Neuron (in vitro differentiated cells): ENCODE results near the gene TRIP4.
A peak's percentile ranks its signal among the peaks of the same experiment; 100 is the strongest.
"Not testable (repeated sequence)": the region's sequence is repeated elsewhere in the genome, so short reads cannot be mapped to it uniquely, and the experiment has no call there.

ENCODE experiments used
- H2AFZ ChIP-seq: one replicate; pipeline ENCODE4 v1.6.1; 2013; ENCODE audit warnings: low read depth, mild to moderate bottlenecking, inconsistent platforms, low read length, moderate library complexity
- H3K27me3 ChIP-seq: one replicate; pipeline ENCODE4 v1.6.1; 2013; ENCODE audit warnings: low read length; ENCODE audit not compliant: insufficient read depth
- H3K36me3 ChIP-seq: one replicate; pipeline ENCODE4 v1.6.1; 2013; ENCODE audit warnings: low read length; ENCODE audit not compliant: insufficient read depth
- H3K4me1 ChIP-seq: one replicate; pipeline ENCODE4 v1.6.1; 2013; ENCODE audit warnings: low read length; ENCODE audit not compliant: insufficient read depth
- H3K4me3 ChIP-seq: 2 replicates; pipeline ENCODE4 v1.5.1; 2013; ENCODE audit warnings: mild to moderate bottlenecking, low read length, moderate library complexity
- H3K9me3 ChIP-seq: one replicate; pipeline ENCODE4 v1.6.1; 2013; ENCODE audit warnings: low read length

TRIP4 gene

GRCh38 chr15:64355944-64356709 lies 31.5 kb upstream of the TRIP4 start, which contains the start of gene CSNK1G1:
CSNK1G1 (minus strand) TSS chr15:64356173; CDS start chr15:64300499, 55,674 bp downstream.
- Histone ChIP-seq H3K36me3 (no peaks in the 10 kb centered on the region), H3K27me3 (no peaks in the 10 kb centered on the region), H2AFZ (peak within 1 kb of the TSS; percentile 69), H3K9me3 (no peaks in the 10 kb centered on the region), H3K4me3 (peak within 1 kb of the TSS; percentile 92), H3K4me1 (peaks cover 11% of the 10 kb centered on the region)

GRCh38 chr15:64356710-64357040 lies 31.0 kb upstream of the TRIP4 start:
- Histone ChIP-seq H2AFZ (peak overlapping the region; percentile 69), H3K36me3 (peaks cover 3% of the 10 kb centered on the region), H3K27me3 (no peaks in the 10 kb centered on the region), H3K4me3 (peak overlapping the region; percentile 92), H3K4me1 (peaks cover 11% of the 10 kb centered on the region), H3K9me3 (no peaks in the 10 kb centered on the region)

DNA sequence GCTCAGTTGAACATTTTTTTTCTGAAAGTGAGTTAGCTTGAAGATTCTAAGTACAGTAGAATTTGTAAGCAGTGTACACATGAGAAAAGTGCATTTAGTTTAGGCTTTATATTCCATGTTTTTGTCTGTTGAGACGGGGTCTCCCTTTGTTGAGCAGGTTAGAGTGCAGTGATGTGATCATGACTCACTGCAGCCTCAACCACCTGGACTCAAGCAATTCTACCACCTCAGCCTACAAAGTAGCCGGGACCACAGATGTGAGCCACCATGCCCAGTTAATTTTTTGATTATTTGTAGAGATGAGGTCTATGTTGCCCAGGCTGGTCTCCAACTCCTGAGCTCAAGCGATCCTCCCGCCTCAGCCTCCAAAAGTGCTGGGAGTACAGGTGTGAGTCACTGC lies 26.4 kb upstream of the TRIP4 start:
- H2AFZ ChIP-seq, result no peak overlapping the region
- H3K27me3 ChIP-seq, result no peaks in the 10 kb centered on the region
- H3K36me3 ChIP-seq, result peaks cover 17% of the 10 kb centered on the region
- no peak overlapping the region for H3K4me3 ChIP-seq
- peaks cover 4% of the 10 kb centered on the region for H3K4me1 ChIP-seq
- H3K9me3 ChIP-seq, result no peaks in the 10 kb centered on the region

DNA sequence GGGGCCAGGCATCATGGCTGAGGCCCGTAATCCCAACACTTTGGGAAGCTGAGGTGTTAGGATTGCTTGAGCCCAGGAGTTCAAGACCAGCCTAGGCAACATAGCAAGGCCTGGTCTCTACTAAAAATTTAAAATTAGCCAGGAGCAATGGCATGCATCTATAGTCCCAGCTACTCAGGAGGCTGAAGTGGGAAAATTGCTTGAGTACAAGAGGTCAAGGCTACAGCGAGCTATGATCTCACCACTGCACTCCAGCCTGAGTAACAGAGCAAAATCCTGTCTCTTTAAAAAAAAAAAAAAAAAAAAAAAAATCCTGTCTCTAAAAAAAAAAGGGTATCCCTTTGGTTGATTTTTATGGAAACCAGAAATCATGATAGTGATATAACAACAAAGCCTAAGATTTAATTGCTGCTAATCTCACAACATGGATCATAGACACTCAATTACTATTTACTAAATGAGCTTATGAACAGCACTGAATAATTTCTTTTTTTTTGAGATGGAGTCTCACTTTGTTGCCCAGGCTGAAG lies 18.5 kb upstream of the TRIP4 start:
- Histone ChIP-seq H3K36me3 (peaks cover 26% of the 10 kb centered on the region), H3K9me3 (no peaks in the 10 kb centered on the region), H3K4me1 (no peaks in the 10 kb centered on the region), H3K27me3 (no peaks in the 10 kb centered on the region), H2AFZ (no peak overlapping the region), H3K4me3 (no peak overlapping the region)

DNA sequence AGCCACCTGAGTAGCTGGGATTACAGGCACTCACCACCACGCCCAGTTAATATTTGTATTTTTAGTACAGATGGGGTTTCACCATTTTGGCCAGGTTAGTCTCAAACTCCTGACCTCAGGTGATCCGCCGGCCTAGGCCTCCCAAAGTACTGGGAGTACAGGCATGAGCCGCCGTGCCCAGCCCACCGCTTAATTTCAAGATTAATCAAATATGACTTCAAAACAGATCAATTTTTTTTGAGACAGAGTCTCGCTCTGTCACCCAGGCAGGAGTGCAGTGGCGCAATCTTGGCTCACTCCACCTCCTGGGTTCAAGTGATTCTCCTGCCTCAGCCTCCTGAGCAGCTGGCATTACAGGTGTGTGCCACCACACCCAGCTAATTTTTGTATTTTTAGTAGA lies 16.3 kb upstream of the TRIP4 start:
- not testable (repeated sequence) for H3K27me3 ChIP-seq, H3K4me3 ChIP-seq, H3K9me3 ChIP-seq, H3K4me1 ChIP-seq, H2AFZ ChIP-seq
- peaks cover 33% of the 10 kb centered on the region for H3K36me3 ChIP-seq

GRCh38 chr15:64373360-64373759 lies 14.3 kb upstream of the TRIP4 start:
- H3K9me3 ChIP-seq, result no peaks in the 10 kb centered on the region
- no peaks in the 10 kb centered on the region for H3K27me3 ChIP-seq
- peaks cover 33% of the 10 kb centered on the region for H3K36me3 ChIP-seq
- no peak overlapping the region for H3K4me3 ChIP-seq
- H3K4me1 ChIP-seq, result no peaks in the 10 kb centered on the region
- H2AFZ ChIP-seq, result no peak overlapping the region

DNA sequence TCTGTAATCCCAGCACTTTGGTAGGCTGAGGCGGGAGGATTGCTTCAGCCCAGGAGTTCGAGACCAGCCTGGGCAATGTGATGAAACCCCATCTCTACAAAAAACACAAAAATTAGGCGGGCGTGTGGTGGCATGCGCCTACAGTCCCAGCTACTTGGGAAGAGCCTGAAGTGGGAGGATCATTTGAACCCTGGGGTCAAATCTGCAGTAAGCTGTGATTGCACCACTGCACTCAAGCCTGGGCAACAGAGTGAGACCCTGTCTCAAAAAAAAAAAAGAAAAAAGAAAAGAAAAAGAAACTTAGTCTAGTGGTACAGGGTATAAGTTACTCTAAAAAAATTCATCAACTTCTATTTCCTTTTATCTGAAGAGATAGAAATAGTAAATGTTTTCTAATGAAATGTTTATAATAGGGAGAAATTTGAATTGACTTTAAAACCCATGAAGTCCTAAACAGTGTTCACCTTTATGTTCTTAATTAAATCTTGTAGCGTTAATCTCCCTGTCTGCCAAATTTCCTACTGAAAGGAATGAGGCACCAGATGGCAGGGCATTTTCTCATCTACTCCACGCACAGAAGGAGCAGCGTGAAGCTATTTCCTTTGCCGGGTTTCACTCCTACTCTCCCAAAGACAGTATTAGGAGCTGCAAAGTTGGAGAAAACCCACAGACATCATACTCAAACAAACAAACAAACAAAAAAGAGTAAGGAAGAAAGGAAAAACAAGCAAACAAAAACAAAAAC lies 8.2 kb upstream of the TRIP4 start:
- peaks cover 10% of the 10 kb centered on the region for H3K4me1 ChIP-seq
- no peaks in the 10 kb centered on the region for H3K27me3 ChIP-seq
- H3K36me3 ChIP-seq, result peaks cover 16% of the 10 kb centered on the region
- no peaks in the 10 kb centered on the region for H3K9me3 ChIP-seq
- no peak overlapping the region for H2AFZ ChIP-seq
- peak overlapping the region; percentile 89 for H3K4me3 ChIP-seq

- H3K9me3 ChIP-seq, H3K27me3 ChIP-seq, H3K4me1 ChIP-seq: not testable (repeated sequence)
- Histone ChIP-seq H2AFZ (peak overlapping the region; percentile 73), H3K36me3 (peaks cover 10% of the 10 kb centered on the region), H3K4me3 (peak overlapping the region; percentile 89)
Observed at GRCh38 chr15:64380130-64380870, 7.3 kb upstream of the TRIP4 start.

DNA sequence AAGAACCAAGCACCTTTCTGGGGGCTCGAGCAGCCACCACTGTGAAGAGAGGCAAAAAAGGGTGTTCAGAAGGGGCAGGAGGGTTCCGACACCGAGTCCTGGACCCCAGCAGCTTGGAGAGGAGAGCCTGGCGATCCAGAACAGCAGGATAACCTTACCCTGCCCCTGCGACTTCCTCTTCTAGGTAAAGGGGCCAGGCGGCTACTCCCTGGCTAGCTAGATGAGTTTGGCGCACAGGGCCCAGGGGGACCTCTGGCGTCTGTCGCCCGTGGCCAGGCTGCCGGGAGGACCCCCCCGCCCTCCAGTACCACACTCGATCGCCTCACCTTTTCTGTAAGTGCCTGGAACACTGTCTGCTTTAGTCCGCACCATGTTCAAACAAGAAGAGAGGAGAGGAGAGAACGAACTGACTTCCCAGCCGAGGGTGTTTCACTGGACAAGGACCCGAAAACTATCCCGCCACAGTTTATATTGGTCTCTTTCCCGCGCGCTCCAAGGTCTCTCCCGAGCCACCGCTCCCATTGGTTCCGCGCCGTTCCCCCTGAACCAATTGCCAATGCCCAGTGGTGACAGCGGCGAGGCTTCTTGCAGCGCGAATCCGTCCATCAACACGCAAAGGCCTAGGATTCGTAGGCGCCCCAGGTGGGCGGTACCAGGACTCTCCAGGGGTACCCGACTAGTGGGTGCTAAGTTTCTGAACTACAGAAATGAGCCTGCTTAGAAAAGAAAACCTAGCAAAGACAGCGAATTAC lies 6.5 kb upstream of the TRIP4 start, which contains the start of gene PCLAF:
PCLAF (minus strand) TSS at position 442 of the 752 bp plus-strand sequence; CDS start at position 372, 70 bp downstream.
- Histone ChIP-seq H3K4me3 (peak within 1 kb of the TSS; percentile 89), H2AFZ (peak within 1 kb of the TSS; percentile 73), H3K27me3 (no peaks in the 10 kb centered on the region), H3K9me3 (no peaks in the 10 kb centered on the region), H3K4me1 (peaks cover 10% of the 10 kb centered on the region), H3K36me3 (peaks cover 6% of the 10 kb centered on the region)

GRCh38 chr15:64383760-64384159 lies 3.9 kb upstream of the TRIP4 start:
- Histone ChIP-seq H2AFZ (no peak overlapping the region), H3K27me3 (no peaks in the 10 kb centered on the region), H3K36me3 (no peaks in the 10 kb centered on the region), H3K4me1 (peaks cover 16% of the 10 kb centered on the region), H3K4me3 (no peak overlapping the region), H3K9me3 (no peaks in the 10 kb centered on the region)

DNA sequence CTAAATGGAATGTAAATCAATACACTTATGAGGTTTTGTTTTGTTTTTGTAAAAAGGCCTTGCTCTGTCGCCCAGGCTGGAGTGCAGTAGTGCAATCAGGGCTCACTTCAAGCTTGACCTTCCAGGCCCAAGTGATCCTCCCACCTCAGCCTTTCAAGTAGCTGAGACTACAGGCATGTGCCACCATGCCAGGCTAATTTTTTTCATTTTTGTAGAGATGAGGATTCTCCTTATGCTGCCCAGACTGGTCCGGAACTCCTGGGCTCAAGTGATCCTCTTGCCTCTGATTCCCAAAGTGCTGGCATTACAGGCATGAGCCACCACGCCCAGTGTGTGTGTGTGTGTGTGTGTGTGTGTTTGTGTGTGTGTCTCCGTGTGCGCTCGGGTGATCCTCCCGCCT lies 1.3 kb upstream of the TRIP4 start:
- peaks cover 11% of the 10 kb centered on the region for H3K4me1 ChIP-seq
- no peaks in the 10 kb centered on the region for H3K27me3 ChIP-seq
- no peak overlapping the region for H2AFZ ChIP-seq
- no peaks in the 10 kb centered on the region for H3K9me3 ChIP-seq
- H3K4me3 ChIP-seq, result no peak overlapping the region
- no peaks in the 10 kb centered on the region for H3K36me3 ChIP-seq

- Histone ChIP-seq H3K27me3 (no peaks in the 10 kb centered on the region), H3K4me3 (peak overlapping the region; percentile 82), H3K9me3 (no peaks in the 10 kb centered on the region), H3K4me1 (peaks cover 7% of the 10 kb centered on the region), H2AFZ (no peak overlapping the region), H3K36me3 (peaks cover 8% of the 10 kb centered on the region)
Observed at GRCh38 chr15:64389036-64389435, 1.4 kb downstream of the TRIP4 start.
